DMS79 treated with DMSO at 0.1 percent for 48 hours (cell line): Measurements from ENCODE around the gene ISM1.

Experiments
- DNase-seq: peaks from one replicate; lab custom pipeline; 2025; lab: John Stamatoyannopoulos, UW

The ISM1 gene

GRCh38 chr20:13348311-13349234, 127.5 kb downstream of the ISM1 start:
- DNase-seq: no peak

- DNase-seq: no peak
Measured at GRCh38 chr20:13349235-13349604, 128.1 kb downstream of the ISM1 start.
